ENCODE data around the gene ARGLU1.

DNA sequence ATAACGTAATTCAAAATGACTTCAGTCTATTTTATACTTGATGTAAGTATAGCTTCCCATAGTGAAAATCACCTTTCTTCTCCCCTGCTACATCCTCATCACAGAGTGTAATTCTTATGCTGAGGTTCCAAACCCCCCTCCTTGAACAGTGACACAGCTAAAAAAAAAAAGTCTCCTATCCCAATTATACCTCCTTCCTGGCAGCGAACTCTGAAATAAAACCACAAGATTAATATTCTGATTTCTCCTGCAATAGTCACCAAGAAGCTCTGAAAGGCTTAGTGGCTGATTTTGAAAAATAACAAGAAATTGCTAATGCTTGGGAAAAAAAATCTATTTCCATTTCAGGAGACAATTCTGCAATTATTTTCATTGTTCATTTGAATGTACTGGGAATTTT lies 68.8 kb downstream of the ARGLU1 start:
- TF ChIP-seq CTCF (IDR thresholded peaks at IDR 0.05 in 2 of 3, conservative IDR thresholded peaks at IDR 0.05 in 1 of 3; ENCODE audit: insufficient read depth in 2 of 3, low read depth in 1 of 3, low read length in 3 of 3), result no peak
- TF ChIP-seq SAFB2 (IDR thresholded peaks at IDR 0.05; ENCODE audit: borderline replicate concordance, low read depth, low read length, severe bottlenecking), result no peak
- no peak for TF ChIP-seq ZNF263 (CRISPR knock-in tag; IDR thresholded peaks at IDR 0.05; ENCODE audit: borderline replicate concordance)
- no peak for TF ChIP-seq CEBPZ (IDR thresholded peaks at IDR 0.05; ENCODE audit: borderline replicate concordance, low read depth, low read length)
- no peak for TF ChIP-seq POLR2AphosphoS5 (IDR thresholded peaks at IDR 0.05; ENCODE audit: control insufficient read depth, insufficient read depth, low read depth, low read length)
- TF ChIP-seq NCOA6 (IDR thresholded peaks at IDR 0.05), result no peak
- TF ChIP-seq CBX2 (IDR thresholded peaks at IDR 0.05; ENCODE audit: insufficient read depth, low read length, poor library complexity, severe bottlenecking), result no peak
- no peak for TF ChIP-seq CREM (IDR thresholded peaks at IDR 0.05; ENCODE audit: low read depth)
- TF ChIP-seq ZMIZ1 (IDR thresholded peaks at IDR 0.05; ENCODE audit: low read depth in 2 of 2, low read length in 2 of 2), result no peak
- no peak for TF ChIP-seq ARID4B (CRISPR knock-in tag; IDR thresholded peaks at IDR 0.05)
